Measurements from ENCODE around the gene ALCAM.

ALCAM gene

DNA sequence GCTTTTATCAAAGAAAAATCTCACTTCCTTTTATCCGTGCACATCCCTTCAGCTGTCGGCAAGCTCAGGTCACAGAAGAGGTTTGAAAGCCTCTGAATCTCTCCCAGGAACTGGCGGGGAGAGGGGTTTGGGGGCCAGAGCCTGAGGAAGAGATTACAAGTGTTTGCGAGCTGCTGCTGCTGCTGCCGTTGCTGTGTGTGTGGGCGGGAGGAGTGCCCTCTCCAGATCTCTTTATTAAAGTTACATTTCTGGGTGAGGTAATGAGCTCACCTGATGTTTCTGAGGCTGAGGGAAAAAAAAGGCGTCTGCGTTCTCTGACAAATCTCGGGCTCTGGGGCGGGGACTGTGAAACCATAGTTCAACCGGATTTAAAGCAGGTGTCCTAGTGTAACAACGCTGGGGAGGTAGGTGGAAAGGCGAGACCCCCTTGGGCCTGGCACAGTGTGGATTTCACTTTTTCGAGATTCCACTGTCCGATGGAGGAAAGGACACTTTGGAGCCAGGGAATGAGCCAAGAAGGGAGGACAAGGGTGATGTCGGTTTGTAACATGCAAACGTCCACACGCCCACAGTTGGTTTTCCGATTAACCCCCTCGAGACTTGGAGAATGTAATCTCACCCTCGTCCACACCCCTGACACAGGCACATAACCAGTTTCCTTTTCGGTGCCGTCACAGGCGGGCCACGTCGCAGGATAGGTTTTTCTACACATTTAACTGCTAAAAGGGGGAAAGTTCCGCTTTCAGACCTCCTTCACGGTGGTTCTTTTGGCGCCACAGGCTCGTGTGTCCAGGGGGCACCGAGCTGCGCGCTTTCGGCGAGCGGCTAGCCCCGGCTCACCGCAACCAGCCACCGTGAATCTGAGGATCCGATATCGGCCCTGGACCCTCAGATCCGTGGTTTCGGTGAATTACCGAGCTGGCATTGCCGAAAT lies 2.1 kb downstream of the ALCAM start:
- in situ Hi-C loops (cut with HindIII; ENCODE audit: low sequenced_read_pairs) = no loop called here
- TF ChIP-seq, protein P1, sequence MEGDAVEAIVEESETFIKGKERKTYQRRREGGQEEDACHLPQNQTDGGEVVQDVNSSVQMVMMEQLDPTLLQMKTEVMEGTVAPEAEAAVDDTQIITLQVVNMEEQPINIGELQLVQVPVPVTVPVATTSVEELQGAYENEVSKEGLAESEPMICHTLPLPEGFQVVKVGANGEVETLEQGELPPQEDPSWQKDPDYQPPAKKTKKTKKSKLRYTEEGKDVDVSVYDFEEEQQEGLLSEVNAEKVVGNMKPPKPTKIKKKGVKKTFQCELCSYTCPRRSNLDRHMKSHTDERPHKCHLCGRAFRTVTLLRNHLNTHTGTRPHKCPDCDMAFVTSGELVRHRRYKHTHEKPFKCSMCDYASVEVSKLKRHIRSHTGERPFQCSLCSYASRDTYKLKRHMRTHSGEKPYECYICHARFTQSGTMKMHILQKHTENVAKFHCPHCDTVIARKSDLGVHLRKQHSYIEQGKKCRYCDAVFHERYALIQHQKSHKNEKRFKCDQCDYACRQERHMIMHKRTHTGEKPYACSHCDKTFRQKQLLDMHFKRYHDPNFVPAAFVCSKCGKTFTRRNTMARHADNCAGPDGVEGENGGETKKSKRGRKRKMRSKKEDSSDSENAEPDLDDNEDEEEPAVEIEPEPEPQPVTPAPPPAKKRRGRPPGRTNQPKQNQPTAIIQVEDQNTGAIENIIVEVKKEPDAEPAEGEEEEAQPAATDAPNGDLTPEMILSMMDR (IDR thresholded peaks at IDR 0.05; ENCODE audit: low read depth, low read length) = no peak
- peak; percentile 69 for DNase-seq (ENCODE audit: low read depth, low spot score)
- H3K4me3 ChIP-seq (ENCODE audit: low read depth, low read length) = peak overlapping the region; percentile 94

DNA sequence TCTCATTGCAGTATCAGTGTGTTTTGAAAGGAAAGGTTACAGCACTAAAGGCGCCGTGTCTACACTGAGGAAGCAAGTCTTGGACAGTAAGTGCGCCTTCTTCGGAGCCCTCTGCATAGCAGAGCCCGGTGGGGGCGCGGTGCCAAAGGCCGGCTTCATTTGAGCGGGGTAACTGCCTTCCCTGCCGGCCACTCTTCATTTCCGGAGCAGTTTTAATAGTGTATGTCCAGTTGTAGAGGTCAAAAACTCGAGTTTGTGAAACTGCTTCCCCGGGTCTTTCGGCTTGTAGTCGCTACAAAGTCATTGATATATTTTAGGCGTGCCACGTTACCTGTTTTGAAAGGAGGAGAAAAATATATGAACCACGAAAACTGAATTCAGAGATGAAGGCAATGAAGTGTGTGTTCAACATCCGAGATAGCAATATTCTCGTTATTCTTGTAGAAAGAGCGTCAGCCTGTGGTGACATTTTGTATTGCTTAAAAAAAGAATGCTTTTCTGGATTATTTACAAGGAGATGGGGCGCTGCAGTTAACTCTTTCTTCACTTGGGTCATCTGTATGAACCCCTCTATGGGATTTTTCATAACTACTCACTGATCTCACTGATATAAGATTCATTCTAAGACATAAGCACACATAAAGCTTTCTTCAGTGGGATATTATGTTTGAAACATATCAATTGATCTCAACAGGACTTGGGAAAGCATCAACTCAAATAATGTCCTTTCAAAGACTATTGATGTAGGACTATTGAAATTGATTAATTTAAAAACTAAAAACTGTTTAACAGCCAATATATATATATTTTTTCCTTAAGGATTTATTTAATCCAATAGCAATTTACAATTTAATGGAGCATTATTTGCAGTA lies 3.0 kb downstream of the ALCAM start:
- H3K4me3 ChIP-seq (ENCODE audit: low read depth, low read length) = peak overlapping the region; percentile 94
- in situ Hi-C loops (cut with HindIII; ENCODE audit: low sequenced_read_pairs) = no loop called here
- DNase-seq (ENCODE audit: low read depth, low spot score) = peak; percentile 83
- TF ChIP-seq, protein P1 (IDR thresholded peaks at IDR 0.05; ENCODE audit: low read depth, low read length) = peak; percentile 66

DNA sequence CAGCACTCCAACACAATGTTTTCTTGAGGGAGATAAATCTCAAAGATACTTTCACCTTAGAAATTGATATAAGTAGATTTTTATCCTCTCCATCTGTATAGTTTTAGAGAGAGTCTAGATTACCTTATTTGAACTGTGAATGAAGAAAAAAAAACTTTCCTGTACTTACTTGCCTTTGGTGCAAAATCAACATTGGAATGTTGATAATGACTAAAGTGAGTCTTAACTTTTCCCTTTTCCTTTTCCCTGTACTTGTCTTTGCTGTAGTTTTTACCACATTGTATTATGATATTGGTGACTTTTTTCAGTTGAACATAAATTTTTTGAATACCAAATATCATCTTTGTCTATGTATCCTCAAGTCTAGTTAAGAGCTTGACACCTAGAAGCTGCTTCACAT lies 6.7 kb downstream of the ALCAM start:
- in situ Hi-C loops (cut with HindIII; ENCODE audit: low sequenced_read_pairs) = no loop called here
- DNase-seq (ENCODE audit: low read depth, low spot score) = no peak
- TF ChIP-seq, protein P1 (IDR thresholded peaks at IDR 0.05; ENCODE audit: low read depth, low read length) = no peak
- H3K4me3 ChIP-seq (ENCODE audit: low read depth, low read length) = no peak overlapping the region

DNA sequence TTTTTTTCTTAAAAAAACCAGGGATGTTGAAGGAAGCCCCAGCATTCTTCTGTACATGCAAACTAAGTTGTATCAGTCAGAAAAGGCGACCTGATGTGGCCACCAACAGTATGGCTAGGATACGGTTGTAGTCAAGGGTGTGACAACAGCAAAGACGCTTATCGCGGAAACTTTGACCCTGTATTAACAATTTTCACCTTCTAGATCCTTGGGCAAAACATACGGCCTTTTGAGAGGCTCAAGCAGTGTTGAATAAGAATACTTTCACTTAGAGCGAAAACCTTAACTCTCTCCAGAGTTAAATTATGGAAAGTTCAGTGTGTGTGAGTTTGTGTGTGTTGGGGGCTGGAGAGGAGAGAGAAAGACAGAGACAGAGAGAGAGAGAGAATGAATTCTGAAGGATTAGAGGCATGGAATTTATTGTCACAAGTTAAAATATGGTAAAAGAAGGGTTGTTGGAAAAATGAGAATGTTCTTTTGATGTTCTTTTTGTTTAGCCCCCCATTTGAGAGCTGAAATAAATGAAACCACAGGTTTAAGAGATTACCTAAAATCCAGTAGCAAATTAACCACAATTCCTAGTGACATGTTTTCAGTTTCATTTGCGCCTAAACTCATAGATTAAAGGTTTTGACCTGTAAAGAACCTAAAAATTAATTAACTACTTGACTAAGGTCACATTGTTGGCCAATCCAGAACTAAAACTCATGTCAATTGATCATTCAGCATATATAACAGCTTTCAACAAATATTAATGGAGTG lies 9.2 kb downstream of the ALCAM start:
- TF ChIP-seq, protein P1 (IDR thresholded peaks at IDR 0.05; ENCODE audit: low read depth, low read length) = no peak
- no peak overlapping the region for H3K4me3 ChIP-seq (ENCODE audit: low read depth, low read length)
- in situ Hi-C loops (cut with HindIII; ENCODE audit: low sequenced_read_pairs) = no loop called here
- DNase-seq (ENCODE audit: low read depth, low spot score) = no peak

DNA sequence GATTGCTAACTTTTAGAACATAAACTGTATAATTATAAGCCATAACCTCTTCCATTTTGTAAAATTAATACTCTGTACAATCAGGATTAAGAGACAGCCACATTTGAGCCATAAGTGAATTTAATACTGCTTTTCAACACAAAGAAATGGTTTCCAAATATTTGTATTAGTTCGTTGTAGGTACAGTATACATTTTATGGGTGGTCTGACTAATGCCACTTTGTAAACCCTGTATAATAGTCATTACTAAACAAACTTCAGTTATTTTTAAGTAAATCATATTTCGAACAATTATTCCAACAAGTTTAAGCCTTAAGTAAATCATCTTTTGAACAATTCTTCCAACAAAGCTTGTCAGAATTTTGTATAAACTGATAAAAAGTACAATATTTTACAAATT lies 11.0 kb downstream of the ALCAM start:
- TF ChIP-seq, protein P1 (IDR thresholded peaks at IDR 0.05; ENCODE audit: low read depth, low read length) = no peak
- in situ Hi-C loops (cut with HindIII; ENCODE audit: low sequenced_read_pairs) = no loop called here
- DNase-seq (ENCODE audit: low read depth, low spot score) = no peak
- H3K4me3 ChIP-seq (ENCODE audit: low read depth, low read length) = no peak overlapping the region

DNA sequence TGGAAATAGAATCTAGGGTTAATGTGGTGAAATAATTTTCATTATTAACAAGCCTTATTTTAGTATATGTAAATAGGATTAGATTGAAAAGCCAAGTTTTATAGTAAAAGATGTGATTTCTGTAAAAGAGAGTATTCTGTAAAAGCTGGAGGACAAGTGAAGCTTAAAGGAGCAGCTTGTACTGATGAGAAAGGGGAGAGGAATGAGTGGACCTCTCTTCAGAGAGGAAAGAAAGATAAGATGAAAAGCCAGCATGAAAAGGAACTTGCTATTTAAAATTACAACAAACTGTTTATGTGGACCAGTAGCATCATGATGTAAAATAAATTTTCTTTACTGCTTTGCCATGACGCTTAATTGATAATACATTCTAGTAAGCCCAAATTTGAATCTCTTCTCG lies 18.5 kb downstream of the ALCAM start:
- TF ChIP-seq, protein P1 (IDR thresholded peaks at IDR 0.05; ENCODE audit: low read depth, low read length) = no peak
- in situ Hi-C loops (cut with HindIII; ENCODE audit: low sequenced_read_pairs) = no loop called here
- no peak overlapping the region for H3K4me3 ChIP-seq (ENCODE audit: low read depth, low read length)
- DNase-seq (ENCODE audit: low read depth, low spot score) = peak; percentile 36

All from astrocyte of the spinal cord (primary cell).